GM19397 (cell line): ENCODE results near the gene PNPLA1.

Source experiments
- ATAC-seq: cut with Tn5 transposase; IDR thresholded peaks from one replicate; pipeline ENCODE4 v1.9.1; 2021; ENCODE audit warnings: mild to moderate bottlenecking, moderate library complexity; ENCODE audit not compliant: unreplicated experiment

PNPLA1 gene

DNA sequence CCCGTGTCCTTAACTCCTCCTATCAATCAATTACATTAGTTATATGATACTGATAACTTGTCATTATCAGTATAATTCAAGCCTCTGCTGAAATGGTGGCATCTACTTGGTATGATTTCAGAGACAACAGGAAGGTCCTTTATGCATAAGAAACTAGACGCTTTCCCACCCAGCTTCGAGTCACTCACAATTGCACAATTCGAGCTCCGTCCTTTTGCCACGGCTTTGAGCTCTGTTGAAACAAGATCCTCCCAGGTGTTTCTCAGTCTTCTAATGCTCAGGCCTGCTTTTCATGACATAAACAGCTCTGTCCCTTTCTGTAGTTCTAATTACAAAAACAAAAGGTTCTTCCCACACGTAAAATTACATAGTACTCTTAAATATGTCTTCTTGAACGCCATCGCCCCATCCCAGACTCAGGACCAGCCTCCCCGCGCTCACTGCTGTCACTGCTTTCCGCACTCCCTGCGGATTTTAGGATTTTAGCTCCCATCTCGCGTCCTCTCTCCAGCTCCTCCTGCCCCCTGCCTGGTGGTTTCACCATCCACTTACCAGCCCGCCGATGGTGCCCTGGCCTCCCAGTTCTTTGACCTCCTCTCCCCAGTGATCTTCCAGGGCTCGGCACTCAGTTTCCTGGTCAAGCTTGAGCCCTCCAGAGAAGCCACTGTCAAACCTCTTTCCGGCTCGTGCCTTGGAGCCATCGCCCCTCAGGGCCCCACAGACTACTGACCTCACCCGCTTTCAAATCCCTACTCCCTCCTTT, 23.2 kb upstream of the PNPLA1 start:
- no peak for ATAC-seq

DNA sequence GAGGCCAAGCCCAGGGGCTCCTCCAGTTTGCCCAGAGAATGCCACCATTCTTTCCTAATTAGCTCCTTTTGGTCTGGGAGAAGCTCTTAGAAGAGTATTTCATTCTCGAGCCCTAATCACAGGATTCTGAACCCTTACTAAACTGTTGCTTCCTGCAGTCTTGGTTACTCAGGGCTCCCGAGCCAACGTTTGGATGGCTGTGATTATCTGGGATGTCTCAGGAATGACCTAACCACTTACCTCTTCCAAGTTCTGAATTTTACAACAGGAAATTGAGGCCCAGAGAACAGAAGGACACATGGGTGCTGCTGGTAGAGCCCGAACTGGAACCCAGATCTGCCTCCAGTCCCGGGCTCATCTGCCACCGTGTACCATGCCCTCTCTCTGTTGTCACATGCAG, 22.2 kb upstream of the PNPLA1 start:
- ATAC-seq: no peak

DNA sequence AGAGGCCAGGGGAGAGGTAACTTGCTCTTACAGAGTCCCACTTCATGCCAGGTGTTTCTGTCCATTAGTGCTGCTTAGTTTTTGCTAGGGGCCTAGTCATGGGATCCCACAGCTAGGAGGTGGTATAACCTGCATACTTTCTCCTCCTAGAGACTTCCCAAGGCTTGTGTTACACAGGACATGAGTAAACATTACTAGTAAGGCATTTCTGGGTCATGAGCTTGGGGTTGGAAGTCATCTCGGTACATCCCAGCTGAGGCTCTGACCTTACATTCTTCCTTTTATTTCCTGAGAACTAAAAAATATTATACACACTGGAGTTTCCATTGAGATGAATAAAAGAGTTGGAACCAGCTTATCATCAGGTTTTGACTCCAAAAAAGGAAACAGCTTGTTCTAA, 20.9 kb upstream of the PNPLA1 start:
- no peak for ATAC-seq

DNA sequence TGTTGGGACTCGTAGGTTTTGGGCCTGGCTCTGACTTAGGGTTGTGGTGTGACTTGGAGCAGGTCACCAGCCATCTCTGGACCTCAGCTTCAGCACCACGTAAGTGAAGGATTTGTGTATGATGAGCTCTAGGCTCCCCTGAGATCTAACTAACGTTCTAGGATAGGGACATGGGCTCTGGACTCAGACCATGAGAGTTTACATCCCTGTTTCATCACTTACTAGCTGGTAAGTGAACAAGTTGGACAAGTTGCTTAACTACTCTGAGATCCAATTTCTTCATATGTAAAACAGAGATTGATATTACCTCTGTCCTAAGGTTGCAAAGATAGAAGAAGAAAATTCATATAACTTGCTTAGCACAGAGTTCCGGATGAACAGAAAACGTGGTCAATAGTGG, 20.3 kb upstream of the PNPLA1 start:
- ATAC-seq: no peak

DNA sequence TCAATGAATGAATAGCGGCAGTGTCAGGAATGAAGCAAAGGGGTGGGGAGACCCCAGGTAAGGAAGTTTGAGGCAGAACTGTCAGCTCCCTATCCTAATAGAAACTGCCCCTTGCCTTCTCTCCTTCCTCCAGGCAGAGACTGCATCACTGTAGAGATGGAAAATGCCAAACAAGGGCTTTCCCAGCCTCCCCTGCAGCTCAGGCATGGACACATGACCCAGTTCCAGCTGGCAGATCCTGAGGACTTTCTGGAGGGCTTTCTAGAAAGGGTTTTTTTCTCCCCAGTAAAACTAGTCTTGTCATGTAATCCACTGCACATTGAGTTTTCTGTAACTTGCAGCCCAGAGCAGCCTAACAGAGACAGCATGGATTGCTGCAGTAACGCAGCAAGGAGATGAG, 17.9 kb upstream of the PNPLA1 start:
- ATAC-seq: no peak

DNA sequence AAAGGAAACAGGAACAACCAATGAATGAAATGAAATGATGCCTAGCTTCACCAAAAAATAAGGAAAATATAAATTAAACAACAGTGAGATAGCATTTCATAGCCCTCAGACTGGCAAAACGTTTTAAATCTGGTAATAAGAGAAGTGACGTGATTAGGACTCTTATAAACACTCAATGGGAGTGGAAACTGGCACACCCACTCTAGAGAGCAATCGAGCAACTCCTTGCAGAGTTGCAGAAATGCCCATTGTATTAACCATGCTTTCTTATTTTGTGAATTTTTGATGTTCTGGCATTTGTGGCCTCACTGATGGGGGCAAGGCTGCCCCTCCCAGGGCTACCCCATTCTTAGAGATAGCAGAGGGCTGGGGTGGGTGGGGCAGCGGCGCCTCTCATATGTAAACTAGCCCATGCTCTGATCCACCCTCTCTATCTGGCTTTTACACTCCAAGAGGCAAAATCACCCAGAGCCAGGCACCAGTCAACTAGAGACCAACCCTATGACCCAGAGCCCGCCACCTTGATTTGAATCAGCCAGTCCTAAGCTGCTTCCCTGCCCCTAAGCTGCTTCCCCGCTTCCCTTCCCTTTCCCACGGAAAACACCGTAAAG, 6.4 kb upstream of the PNPLA1 start:
- no peak for ATAC-seq

DNA sequence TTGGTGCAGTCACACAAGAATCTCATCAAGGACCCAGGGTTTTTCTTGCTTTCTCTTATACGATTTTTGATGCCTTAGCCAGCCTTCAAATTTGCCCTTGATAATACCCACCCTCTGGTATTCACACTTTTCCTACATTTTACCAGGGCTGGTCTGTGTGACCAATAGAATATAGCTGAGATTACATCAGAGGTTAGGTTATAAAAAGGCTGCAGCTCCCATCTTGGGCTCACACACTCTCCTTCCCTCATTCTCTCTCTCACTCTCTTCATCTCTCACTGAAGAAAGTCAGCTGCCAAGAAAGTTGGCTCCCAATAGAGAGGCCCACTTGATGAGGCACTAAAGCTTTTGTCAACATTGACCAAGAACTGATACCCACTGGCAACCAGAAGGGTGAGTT, 4.1 kb upstream of the PNPLA1 start:
- ATAC-seq: no peak

DNA sequence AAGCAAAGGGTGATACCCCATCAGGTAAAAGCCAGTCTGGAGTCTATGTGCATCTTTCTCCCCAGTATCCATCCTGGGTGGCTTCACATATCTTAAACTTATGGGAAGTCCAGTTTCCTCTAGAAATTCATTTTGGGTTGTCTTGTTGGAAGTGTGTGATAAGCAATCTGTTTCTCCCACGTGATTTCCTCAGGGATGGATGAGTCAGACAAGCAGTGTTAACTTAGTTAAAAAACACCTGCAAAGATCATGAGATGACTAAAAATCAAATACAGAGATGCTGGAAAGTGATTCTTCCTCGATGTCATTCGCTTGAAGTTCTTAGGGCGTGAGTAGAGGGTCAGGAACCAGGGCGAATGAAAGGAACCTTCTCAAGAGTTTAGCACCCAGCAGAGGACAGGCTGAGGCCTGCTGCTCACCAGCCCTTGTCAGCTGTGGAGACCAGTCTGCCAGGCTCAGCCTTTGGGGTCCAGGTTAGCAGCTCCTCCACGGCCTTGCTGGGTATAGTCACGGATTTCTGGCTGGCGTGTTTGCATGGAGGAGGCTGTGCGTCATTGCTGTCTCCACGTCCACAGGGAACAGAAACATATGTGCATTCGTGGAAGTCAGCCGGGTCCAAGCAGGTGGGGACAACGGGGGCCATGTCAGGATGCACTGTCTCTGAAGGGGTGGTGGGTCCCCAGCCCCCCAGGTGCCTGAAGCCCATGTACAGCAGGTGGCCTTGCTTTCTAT, 2.8 kb upstream of the PNPLA1 start:
- no peak for ATAC-seq

DNA sequence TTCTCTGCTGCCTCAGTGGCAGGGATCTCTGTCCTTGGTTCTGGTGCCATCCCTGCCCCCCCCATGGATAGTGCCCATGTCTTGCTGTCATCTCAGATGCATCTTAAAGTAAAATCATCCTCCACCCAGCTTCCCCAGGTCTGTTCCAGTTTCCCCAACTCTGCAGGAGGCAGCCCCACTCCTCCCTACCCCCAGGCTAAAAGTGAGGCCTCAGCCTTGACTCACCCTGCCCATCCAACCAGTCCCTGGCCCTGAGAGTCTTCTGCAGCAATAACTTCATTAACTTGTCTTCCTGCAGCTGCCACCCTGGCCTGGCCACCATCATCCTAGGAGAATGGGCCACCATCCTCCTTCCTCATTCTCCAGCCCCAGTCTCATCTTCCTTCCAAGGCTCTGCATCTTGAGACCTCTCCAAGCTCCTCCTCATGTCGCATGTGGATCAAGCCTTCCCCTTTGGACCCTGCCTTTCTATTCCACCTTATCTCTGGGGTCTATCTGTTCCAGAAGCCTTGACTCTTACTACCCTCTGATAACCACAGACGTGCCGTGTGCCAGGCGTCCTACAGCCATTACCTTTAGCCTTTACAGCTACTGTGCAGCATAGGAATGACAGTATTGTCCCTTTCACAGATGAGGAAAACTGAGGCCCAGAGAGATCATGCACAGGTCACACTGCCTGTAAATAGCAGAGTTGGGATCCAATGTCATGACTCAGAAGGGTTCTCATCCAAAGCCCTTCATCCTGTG, 2.0 kb upstream of the PNPLA1 start:
- no peak for ATAC-seq

DNA sequence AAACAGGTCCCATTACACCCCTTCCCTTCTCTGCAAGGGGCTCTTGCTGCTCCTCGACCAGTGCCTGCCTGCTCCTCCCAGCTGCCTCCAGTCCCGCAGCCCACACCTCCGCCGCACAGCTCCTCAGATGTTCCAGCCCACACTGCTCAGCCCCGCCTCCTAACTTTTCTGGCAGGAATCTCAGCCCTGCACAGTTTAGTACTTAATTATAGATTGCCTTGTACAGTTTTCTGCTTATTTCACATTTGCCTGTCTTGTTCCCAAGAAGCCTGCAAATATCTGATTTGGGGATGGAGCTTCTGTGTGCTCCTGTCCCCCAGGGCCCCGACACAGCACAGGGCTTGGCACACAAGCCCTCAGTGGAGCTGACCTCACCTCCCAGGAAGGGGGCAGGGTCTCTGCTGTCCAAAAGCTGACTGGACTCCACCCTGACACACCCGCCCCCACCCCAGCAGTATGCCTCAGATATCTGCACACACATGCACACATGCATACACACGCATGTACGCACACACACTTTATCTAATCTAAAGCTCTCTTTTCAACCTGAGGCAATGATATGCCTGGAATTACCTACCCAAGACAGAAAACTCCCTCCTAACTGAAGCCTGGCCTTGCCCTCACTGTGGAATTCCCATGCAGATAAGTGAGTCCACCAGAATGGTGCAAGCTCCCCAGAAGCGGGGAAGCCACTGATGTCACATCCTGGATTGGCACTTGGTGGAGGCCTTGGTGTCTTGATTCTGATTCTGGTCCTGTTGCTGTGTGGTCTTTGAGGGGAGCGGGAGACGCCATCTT, 1.2 kb upstream of the PNPLA1 start:
- ATAC-seq: no peak

DNA sequence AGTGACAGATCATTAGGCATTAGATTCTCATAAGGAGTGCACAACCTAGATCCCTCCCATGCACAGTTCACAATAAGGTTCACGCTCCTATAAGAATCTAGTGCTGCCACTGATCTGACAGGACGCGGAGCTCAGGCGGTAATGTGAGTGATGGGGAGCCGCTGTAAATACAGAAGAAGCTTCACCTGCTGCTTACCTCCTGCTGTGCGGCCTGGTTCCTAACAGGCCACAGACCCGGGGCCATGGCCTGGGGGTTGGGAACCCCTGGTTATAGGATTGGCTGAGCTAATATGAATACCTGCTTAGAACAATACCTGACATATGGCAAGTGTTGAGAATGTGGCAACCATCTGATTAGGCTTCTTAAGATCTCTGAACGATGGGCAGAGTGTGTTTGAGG, 2.4 kb downstream of the PNPLA1 start:
- no peak for ATAC-seq

DNA sequence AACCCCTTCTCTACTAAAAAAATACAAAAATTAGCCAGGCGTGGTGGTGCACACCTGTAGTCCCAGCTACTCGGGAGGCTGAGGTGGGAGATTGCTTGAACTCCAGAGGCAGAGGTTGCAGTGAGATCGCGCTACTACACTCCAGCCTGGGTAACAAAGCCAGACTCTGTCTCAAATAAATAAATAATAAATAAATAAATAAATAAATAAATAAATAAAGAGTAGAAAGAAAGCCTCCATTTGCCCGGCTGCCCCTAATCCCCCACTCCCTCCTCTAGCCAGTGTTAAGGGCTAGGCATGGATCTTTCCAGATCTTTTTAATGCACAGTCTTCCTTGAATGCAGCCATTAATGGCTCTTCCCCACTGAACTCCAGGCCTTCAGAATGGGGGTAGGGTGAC, 3.2 kb downstream of the PNPLA1 start:
- ATAC-seq: no peak

DNA sequence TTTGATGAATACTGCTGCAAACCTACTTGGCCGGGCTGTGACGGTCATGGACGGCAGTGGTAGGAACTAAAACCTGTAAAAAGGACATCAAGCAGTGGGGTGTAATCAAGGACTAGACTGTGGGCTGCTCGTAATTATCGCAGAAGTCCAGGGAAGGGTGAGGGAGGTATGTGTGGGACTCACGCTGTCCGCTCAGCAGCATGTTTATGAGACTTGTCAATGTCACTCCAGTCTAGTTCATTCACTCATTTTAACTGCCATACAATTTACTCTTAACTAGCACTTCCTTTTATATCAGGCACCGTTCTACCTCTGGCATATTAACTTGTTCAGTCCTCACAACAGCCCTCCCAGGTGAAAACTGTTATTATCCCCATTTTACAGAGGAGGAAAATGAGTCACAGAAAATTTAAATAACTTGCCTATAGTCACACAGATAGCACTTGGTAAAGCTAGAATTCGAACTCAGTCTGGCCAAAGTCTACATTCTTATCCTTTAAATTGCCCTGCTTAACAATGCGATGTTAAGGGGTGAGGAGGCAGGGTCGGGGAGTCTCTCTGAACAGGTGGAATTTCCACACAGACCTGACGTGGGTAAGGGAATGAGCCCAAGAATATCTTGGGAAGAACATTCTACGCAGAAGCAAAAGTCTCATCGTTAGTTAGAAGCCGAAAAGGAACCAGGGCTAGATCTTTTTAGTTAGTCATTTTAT, 4.1 kb downstream of the PNPLA1 start:
- ATAC-seq: no peak

DNA sequence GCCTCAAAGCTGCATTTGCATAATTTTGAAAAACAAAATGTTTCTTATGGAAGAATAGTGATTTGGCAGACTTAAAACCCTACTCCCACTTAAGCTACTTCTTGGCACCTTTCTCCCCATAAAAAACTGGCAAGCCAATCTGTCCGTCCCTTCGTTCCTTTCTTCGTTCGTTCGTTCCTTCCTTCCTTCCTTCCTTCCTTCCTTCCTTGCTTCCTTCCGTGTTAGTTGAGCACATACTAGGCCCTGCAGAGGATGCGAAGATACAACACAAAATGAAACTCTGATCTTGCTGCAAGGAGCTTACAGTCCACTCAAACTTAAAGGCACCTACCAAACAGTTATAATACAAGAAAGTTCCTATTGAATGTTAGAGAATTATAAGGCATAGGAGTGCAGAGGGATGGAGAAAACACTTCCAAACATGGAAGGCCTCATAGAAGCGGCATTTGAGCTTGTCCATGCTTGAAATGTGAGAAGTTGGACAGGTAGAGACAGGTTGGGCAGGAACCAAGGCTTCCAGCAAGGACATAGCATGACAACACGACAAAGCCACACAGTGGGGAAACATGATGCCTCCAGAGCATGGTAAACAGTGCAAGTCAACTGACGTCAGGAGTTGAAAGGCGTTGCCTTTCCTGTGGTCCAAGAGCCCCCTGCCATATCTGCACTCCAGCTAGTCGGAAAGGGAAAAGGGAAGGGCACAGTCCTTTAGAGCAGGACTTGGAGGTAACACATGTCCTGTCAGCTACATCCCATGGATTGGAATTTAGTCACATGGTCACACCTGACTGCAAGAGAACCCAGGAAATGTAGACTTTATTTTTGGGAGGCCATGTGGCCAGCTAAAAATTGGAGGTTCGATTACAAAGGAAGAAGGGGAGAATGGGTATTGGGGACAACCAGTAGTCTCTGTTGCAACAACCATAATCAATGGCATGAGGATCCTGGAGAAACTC, 7.0 kb downstream of the PNPLA1 start:
- no peak for ATAC-seq

DNA sequence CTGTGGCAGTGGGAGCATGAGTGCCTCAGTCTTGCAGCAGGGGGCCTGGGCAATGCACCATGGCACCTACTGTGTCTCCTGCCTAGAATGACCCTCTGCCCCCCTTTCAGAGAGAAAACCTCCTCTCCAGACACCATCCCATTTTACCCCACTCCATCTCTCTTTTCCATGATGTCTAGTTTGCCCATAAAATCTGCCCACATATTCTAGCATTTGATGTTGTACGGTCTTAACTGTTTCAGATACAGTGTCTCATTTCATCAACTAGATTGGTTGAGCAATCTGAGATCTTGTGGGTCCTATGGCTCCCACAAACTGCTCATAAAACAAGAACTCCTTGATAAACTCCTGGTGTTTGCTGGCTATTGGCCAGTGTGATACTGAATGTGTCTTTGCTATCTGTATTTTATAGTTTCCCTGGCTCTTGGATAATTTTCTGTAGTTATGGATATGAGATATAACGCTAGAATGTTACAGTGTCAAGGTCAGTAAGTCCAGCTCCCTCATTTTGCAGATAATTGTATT, 8.1 kb downstream of the PNPLA1 start:
- ATAC-seq: no peak

DNA sequence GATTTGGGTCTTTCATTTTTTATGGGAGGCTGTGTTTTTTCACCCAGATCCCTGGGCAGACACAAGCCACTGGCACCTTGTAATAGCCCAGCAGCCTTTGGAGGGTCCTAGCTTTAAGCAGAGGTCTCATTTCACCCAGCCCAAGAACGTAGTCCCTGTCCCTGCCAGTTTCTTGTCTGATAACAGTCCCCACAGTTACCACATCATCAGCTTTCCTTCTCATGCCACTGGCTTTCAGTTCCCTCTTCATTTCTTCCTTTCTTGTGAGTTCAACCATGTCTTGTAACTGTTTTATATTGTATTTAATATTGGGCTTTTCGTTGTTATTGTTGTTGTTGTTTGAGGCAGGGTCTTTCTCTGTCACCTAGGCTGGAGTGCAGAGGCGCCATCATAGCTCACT, 10.6 kb downstream of the PNPLA1 start:
- no peak for ATAC-seq

DNA sequence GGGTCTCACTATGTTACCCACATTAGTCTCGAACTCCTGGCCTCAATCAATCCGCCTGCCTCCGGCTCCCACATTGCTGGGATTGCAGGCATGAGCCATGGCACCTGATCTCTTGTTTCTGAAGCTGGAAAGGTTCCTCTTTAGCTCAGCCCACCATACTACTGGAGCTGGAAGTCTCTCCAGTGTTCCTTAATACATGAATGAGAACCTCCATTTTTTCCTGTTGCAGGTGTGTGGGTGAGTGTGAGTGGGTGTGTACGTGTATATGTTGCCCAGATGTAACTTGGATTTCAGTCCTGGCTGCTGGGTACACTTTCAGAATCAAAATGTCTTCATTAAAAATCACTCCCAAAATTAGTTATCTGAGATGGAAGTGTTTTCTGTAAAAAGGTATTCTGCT, 11.1 kb downstream of the PNPLA1 start:
- ATAC-seq: no peak

DNA sequence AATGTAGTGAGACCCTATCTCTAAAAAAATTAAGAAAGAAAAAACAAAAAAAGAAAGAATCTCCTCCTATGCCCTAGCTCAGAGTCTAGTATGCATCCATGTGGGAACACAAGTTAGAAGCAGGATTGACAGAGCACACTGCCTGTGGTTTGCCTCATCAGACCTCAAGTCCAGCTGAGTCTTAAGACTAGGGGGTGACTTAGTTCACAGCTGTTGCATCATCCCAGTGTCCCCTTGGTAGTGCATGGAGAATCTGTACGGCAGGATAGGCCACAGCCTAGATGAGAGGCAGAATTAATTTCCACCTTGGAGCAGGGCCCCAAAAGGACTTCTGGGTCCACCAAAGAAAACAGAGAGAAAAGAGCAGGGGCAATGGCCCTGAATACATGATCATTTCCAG, 13.7 kb downstream of the PNPLA1 start:
- ATAC-seq: no peak

DNA sequence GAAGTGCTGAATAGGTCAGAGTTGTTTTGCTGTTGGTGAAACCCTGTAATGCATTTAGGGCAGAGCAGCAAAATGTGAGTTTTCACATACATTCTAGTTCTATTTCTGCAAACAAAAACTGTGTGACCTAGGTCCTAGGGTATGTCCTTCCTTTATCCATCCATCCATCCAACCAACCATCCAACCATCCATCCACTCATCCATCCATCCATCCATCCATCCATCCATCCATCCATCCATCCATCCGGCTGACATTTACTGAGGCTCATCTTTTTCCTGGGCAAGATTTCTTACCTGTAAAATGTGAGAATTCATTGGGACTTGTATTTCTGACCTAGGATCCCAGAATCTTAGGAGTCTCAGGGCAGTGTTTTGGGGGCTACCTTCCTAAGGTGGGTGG, 14.5 kb downstream of the PNPLA1 start:
- no peak for ATAC-seq
